H1 (cell line): ENCODE measurements around the gene EXOC2. TPM values are rescaled to one million over a fixed set of nuclear protein-coding genes. Genes with fewer than 3 reads are reported as not detected.

Source experiments
- CTCF ChIA-PET: fragments of 300-600 bp; sonication (Branson Sonifier 250); formaldehyde crosslinking; loops from one replicate; lab custom pipeline; 2021; ENCODE audit not compliant: partially characterized antibody; lab: Charles Lee
- POLR2A ChIA-PET: fragments of 300-600 bp; sonication (Branson Sonifier 250); formaldehyde crosslinking; loops from one replicate; lab custom pipeline; 2021; ENCODE audit warnings: inconsistent platforms; ENCODE audit not compliant: partially characterized antibody; lab: Charles Lee
- DNase-seq, 2 experiments: peaks; one replicate each; pipeline versions ENCODE4 v3.0.0 to v3.0.0-alpha.2; 2010 to 2022; ENCODE audit warnings: low spot score in 2 of 2, low read depth in 1 of 2, mixed read lengths in 1 of 2
- FAIRE-seq: peaks from 2 replicates; lab custom pipeline; 2011; peaks lifted over from hg19 to GRCh38; lab: Jason Lieb, UNC
- H2AFZ ChIP-seq: 2 replicates; pipeline ENCODE4 v1.8.1; 2012; ENCODE audit warnings: low read length, inconsistent platforms
- H2AK5ac ChIP-seq: 2 replicates; pipeline ENCODE4 v1.6.1; 2013; ENCODE audit warnings: low read depth, low read length
- H2BK120ac ChIP-seq: replicated peaks from 2 replicates; pipeline ENCODE3; 2013; ENCODE audit warnings: low read depth, low read length, inconsistent platforms
- H2BK12ac ChIP-seq: 2 replicates; pipeline ENCODE4 v1.6.1; 2013; ENCODE audit warnings: low read depth, low read length
- H2BK15ac ChIP-seq: 2 replicates; pipeline ENCODE4 v1.6.1; 2013; ENCODE audit warnings: low read length
- H2BK20ac ChIP-seq: 2 replicates; pipeline ENCODE4 v1.6.1; 2013; ENCODE audit warnings: low read length
- H2BK5ac ChIP-seq: 2 replicates; pipeline ENCODE4 v1.6.1; 2013; ENCODE audit warnings: low read depth, low read length
- H3K14ac ChIP-seq: 2 replicates; pipeline ENCODE4 v1.6.1; 2013; ENCODE audit warnings: inconsistent platforms; ENCODE audit not compliant: insufficient read length
- H3K18ac ChIP-seq: 2 replicates; pipeline ENCODE4 v1.6.1; 2013; ENCODE audit warnings: low read length; ENCODE audit errors: extremely low read depth
- H3K23ac ChIP-seq: 2 replicates; pipeline ENCODE4 v1.6.1; 2013; ENCODE audit warnings: inconsistent platforms; ENCODE audit not compliant: insufficient read length
- H3K23me2 ChIP-seq: 2 replicates; pipeline ENCODE4 v1.6.1; 2013; ENCODE audit warnings: low read depth, low read length
- H3K27ac ChIP-seq: 2 replicates; pipeline ENCODE4 v1.6.1; 2011; ENCODE audit warnings: low read depth, low read length, inconsistent platforms
- H3K27me3 ChIP-seq, 4 experiments: replicated peaks in 1 of 4; 1 replicate in 1 of 4; 2 replicates in 3 of 4; pipeline versions ENCODE4 v1.6.1 to v1.8.1; 2011 to 2013; ENCODE audit warnings: low read length in 3 of 4, mild to moderate bottlenecking in 3 of 4, inconsistent platforms in 2 of 4, mixed read lengths in 2 of 4, moderate library complexity in 1 of 4; ENCODE audit not compliant: control insufficient read depth in 3 of 4, insufficient read depth in 3 of 4; ENCODE audit errors: extremely low read depth in 1 of 4
- H3K36me3 ChIP-seq, 4 experiments: 2 replicates each; pipeline versions ENCODE4 v1.6.1 to v1.8.1; 2011 to 2013; ENCODE audit warnings: mild to moderate bottlenecking in 4 of 4, low read length in 3 of 4, moderate library complexity in 2 of 4, control low read depth in 1 of 4, inconsistent platforms in 1 of 4; ENCODE audit not compliant: insufficient read depth in 4 of 4, control insufficient read depth in 2 of 4
- H3K4ac ChIP-seq: replicated peaks from 2 replicates; pipeline ENCODE3; 2013; ENCODE audit warnings: low read length, low read depth, mixed read lengths, inconsistent platforms; ENCODE audit not compliant: insufficient read length
- H3K4me1 ChIP-seq, 4 experiments: replicated peaks in 1 of 4; 1 replicate in 1 of 4; 2 replicates in 3 of 4; pipeline versions ENCODE4 v1.6.1 to v1.8.1; 2011 to 2013; ENCODE audit warnings: low read length in 3 of 4, inconsistent platforms in 2 of 4, mixed read lengths in 1 of 4; ENCODE audit not compliant: insufficient read depth in 4 of 4, control insufficient read depth in 3 of 4
- H3K4me2 ChIP-seq, 2 experiments: 2 replicates each; pipeline versions ENCODE4 v1.6.1 to v1.8.1; 2011 to 2013; ENCODE audit warnings: low read depth in 2 of 2, low read length in 2 of 2, control low read depth in 1 of 2, inconsistent platforms in 1 of 2, mild to moderate bottlenecking in 1 of 2; ENCODE audit not compliant: insufficient read depth in 1 of 2
- H3K4me3 ChIP-seq, 4 experiments: fragments of 200-600, 300-600 bp in 1 of 4; sonication (generic), shearing (Covaris generic), sonication (Bioruptor Twin) in 1 of 4; 2 replicates each; pipeline versions ENCODE4 v1.5.1 to v1.8.1; 2011 to 2016; ENCODE audit warnings: low read length in 4 of 4, low read depth in 3 of 4, control low read depth in 2 of 4, inconsistent platforms in 2 of 4, mild to moderate bottlenecking in 2 of 4, mixed read lengths in 1 of 4, moderate library complexity in 1 of 4; ENCODE audit not compliant: insufficient read depth in 2 of 4; ENCODE audit errors: extremely low read depth in 1 of 4
- H3K56ac ChIP-seq: replicated peaks from 2 replicates; pipeline ENCODE3; 2013; ENCODE audit warnings: low read depth, mild to moderate bottlenecking, mixed read lengths, low read length, inconsistent platforms; ENCODE audit not compliant: insufficient read length
- H3K79me1 ChIP-seq: 2 replicates; pipeline ENCODE4 v1.6.1; 2013; ENCODE audit warnings: low read depth, low read length, control low read depth
- H3K79me2 ChIP-seq, 2 experiments: 2 replicates each; pipeline versions ENCODE4 v1.6.1 to v1.8.1; 2012 to 2013; ENCODE audit warnings: low read length in 2 of 2, mild to moderate bottlenecking in 2 of 2, inconsistent platforms in 1 of 2; ENCODE audit not compliant: insufficient read depth in 2 of 2, control insufficient read depth in 1 of 2
- H3K9ac ChIP-seq, 4 experiments: replicated peaks in 1 of 4; 1 replicate in 1 of 4; 2 replicates in 3 of 4; pipeline versions ENCODE4 v1.6.1 to v1.8.1; 2011 to 2013; ENCODE audit warnings: low read depth in 3 of 4, low read length in 3 of 4, control low read depth in 2 of 4, mild to moderate bottlenecking in 2 of 4, moderate library complexity in 2 of 4, inconsistent platforms in 1 of 4; ENCODE audit errors: extremely low read depth in 1 of 4
- H3K9me3 ChIP-seq, 2 experiments: 2 replicates each; pipeline versions ENCODE4 v1.6.1 to v1.8.1; 2012 to 2013; ENCODE audit warnings: mild to moderate bottlenecking in 2 of 2, moderate library complexity in 2 of 2, control low read depth in 1 of 2, inconsistent platforms in 1 of 2, low read depth in 1 of 2, low read length in 1 of 2, mixed read lengths in 1 of 2; ENCODE audit not compliant: insufficient read depth in 2 of 2
- H4K20me1 ChIP-seq, 2 experiments: replicated peaks in 1 of 2; 2 replicates each; pipeline versions ENCODE3 to v1.8.1; 2011 to 2013; ENCODE audit warnings: inconsistent platforms in 2 of 2, low read length in 2 of 2, mild to moderate bottlenecking in 1 of 2; ENCODE audit not compliant: insufficient read depth in 2 of 2, control insufficient read depth in 1 of 2
- H4K5ac ChIP-seq: 2 replicates; pipeline ENCODE4 v1.6.1; 2013; ENCODE audit warnings: low read length, low read depth, mixed read lengths, inconsistent platforms; ENCODE audit not compliant: insufficient read length
- H4K8ac ChIP-seq: 2 replicates; pipeline ENCODE4 v1.8.0; 2013; ENCODE audit warnings: mild to moderate bottlenecking, moderate library complexity, low read length, inconsistent platforms; ENCODE audit not compliant: insufficient read depth; ENCODE audit errors: extremely low read depth
- H4K91ac ChIP-seq: replicated peaks from 2 replicates; pipeline ENCODE3; 2013; ENCODE audit warnings: low read length, mixed read lengths, inconsistent platforms; ENCODE audit not compliant: insufficient read length
- ATF2 ChIP-seq: IDR thresholded peaks from 2 replicates; pipeline ENCODE4 v1.6.1; 2012; ENCODE audit warnings: low read length, inconsistent platforms
- EP300 ChIP-seq, 2 experiments: IDR thresholded peaks; 1 replicate in 1 of 2; 2 replicates in 1 of 2; pipeline ENCODE4 v1.6.1; 2011 to 2012; ENCODE audit warnings: low read depth in 2 of 2, low read length in 2 of 2, mild to moderate bottlenecking in 2 of 2, borderline replicate concordance in 1 of 2, inconsistent platforms in 1 of 2, moderate library complexity in 1 of 2
- JUN ChIP-seq: IDR thresholded peaks from 2 replicates; pipeline ENCODE4 v1.6.1; 2011; ENCODE audit warnings: low read depth, mild to moderate bottlenecking, improper control_type of control experiment, low read length
- KDM1A ChIP-seq: fragments of 200-600, 300-600 bp; sonication (generic); IDR thresholded peaks from 2 replicates; pipeline ENCODE4 v1.7.1; 2016; ENCODE audit warnings: mild to moderate bottlenecking, low read length, borderline replicate concordance
- TBP ChIP-seq: IDR thresholded peaks from 2 replicates; pipeline ENCODE4 v1.6.1; 2011; ENCODE audit warnings: low read depth, low read length, improper control_type of control experiment
- YY1 ChIP-seq: IDR thresholded peaks from 2 replicates; pipeline ENCODE4 v1.6.1; 2011; ENCODE audit warnings: low read depth, mild to moderate bottlenecking, low read length
- WGBS, 2 experiments: shearing (Covaris generic) in 1 of 2; methylation state at CpG; one replicate each; pipeline versions ENCODE4 v1.1.6 to v1.1.7; 2013 to 2015; ENCODE audit warnings: low lambda C conversion rate in 2 of 2, mixed read lengths in 2 of 2, inconsistent platforms in 1 of 2, low coverage in 1 of 2, missing lambda C conversion rate in 1 of 2; ENCODE audit not compliant: insufficient replicate concordance in 2 of 2, insufficient coverage in 1 of 2, insufficient read length in 1 of 2; ENCODE audit errors: extremely low coverage in 1 of 2, missing lambda C conversion rate in 1 of 2; 5-methylcytosine and 5-hydroxymethylcytosine counted together
- polyA plus RNA-seq, 7 experiments: library from polyadenylated mRNA; depleted of rRNA in 3 of 7; stranded (reverse) in 5 of 7; unstranded in 2 of 7; fragments of >200 nt in 5 of 7; fragments of 200-250 nt in 2 of 7; gene quantifications; 1 replicate in 5 of 7; 2 replicates in 1 of 7; 4 replicates in 1 of 7; pipeline versions ENCODE4 v1.2.1 to v1.2.3, GENCODE V29; 2011 to 2013; ENCODE audit warnings: missing spikeins in 2 of 7, mixed read lengths in 2 of 7
- total RNA-seq: library from RNA; stranded (reverse); fragmentation: NEBNext Ultra II Directional; extraction: Animal tissue kit (Norgen Biotek cat#: 25700); gene quantifications from 2 replicates; pipeline ENCODE4 v1.2.1, GENCODE V29; 2021

EXOC2 gene
- total and polyA plus RNA-seq, 2 of the 8 experiments (the other 6 are each of a cell fraction or from before 2014, with no cell fraction given) = 25.5 to 44.4 TPM

- Histone ChIP-seq H4K5ac (no peak overlapping the region), H2BK15ac (no peak overlapping the region), H3K27me3 (no peaks in the 10 kb centered on the region), H3K4me1 (peaks cover 0 to 4% (median 2%) of the 10 kb centered on the region in 4 experiments; a peak in 3 of 7 replicates), H4K8ac (no peak overlapping the region), H4K91ac (no peak overlapping the region), H3K4me2 (no peak overlapping the region), H3K4me3 (no peak overlapping the region), H3K79me1 (no peaks in the 10 kb centered on the region), H3K18ac (no peak overlapping the region), H3K23ac (no peak overlapping the region), H3K23me2 (no peaks in the 10 kb centered on the region), H3K9me3 (peaks cover 6 to 19% of the 10 kb centered on the region in 2 experiments; a peak in 3 of 4 replicates), H3K79me2 (no peaks in the 10 kb centered on the region), H3K36me3 (no peaks in the 10 kb centered on the region; a peak in 1 of 8 replicates), H3K4ac (no peak overlapping the region), H3K9ac (no peak overlapping the region), H3K27ac (no peak overlapping the region), H2BK120ac (no peak overlapping the region), H3K14ac (no peak overlapping the region), H2AFZ (0 out of 2 replicates have a peak overlapping the region, but pooled peaks have one; percentile 32), H2BK12ac (no peak overlapping the region), H2BK5ac (no peak overlapping the region), H2AK5ac (no peak overlapping the region), H4K20me1 (no peaks in the 10 kb centered on the region), H2BK20ac (no peak overlapping the region)
- DNase-seq (peak in 1 of 2 experiments; percentile 27), FAIRE-seq (no peak)
- CTCF ChIA-PET = interaction anchor here (0.9 to 1.3 kb wide), 3 partner anchors 10 to 149 kb away, joined by 3 to 5 read pairs (median 3); no protein-coding TSS in a partner anchor
- 91% methylated on average over 9 of the region's 9 CpGs; no CpG with 5 or more reads in 1 of the 2 experiments for WGBS, 2 experiments
- POLR2A ChIA-PET = interaction anchor here (0.8 kb wide), 1 partner anchor 8 kb away, joined by 3 read pairs; no protein-coding TSS in a partner anchor
- no peak for TF ChIP-seq YY1
- no peak for TF ChIP-seq ATF2
- no peak for TF ChIP-seq EP300 (IDR thresholded peaks at IDR 0.05; ENCODE audit: borderline replicate concordance in 1 of 2, low read depth in 2 of 2, low read length in 2 of 2)
- no peak for TF ChIP-seq KDM1A
- no peak for TF ChIP-seq TBP
- no peak for TF ChIP-seq JUN
- TF ChIP-seq, all 59 proteins: peak for 0
- no peak overlapping the region for H3K56ac ChIP-seq
These were observed 240.5 kb downstream of the EXOC2 start for GRCh38 chr6:452301-453067.
